GM21717 (cell line): ENCODE results near the gene TYSND1.
A peak's percentile ranks its signal among the peaks of the same experiment; 100 is the strongest.
"Not testable (repeated sequence)": the region's sequence is repeated elsewhere in the genome, so short reads cannot be mapped to it uniquely, and the experiment has no call there.

Experiments used
- ATAC-seq: cut with Tn5 transposase; IDR thresholded peaks from one replicate; pipeline ENCODE4 v1.9.1; 2021; ENCODE audit warnings: mild to moderate bottlenecking, moderate library complexity; ENCODE audit not compliant: unreplicated experiment

TYSND1 gene

DNA sequence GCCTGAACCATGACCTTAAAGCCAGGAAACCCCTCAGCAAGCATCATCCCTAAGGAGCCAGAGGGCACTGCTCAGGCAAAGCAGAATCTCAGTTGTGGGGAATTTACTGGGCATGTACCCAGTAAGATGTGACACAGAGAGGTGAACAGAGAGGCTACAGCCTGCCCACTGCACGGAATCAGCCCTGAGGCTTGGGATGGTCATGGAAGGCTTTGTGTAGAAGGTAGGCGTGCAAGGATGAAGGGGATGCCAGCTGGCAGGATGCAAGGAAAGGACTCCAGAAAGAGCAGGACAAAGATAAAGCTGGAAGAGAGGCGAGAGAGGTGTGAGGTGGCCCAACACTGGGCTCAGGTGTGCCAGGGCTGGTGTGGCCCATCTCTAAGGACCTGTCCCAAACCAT lies 11.5 kb downstream of the TYSND1 start:
- ATAC-seq: no peak

DNA sequence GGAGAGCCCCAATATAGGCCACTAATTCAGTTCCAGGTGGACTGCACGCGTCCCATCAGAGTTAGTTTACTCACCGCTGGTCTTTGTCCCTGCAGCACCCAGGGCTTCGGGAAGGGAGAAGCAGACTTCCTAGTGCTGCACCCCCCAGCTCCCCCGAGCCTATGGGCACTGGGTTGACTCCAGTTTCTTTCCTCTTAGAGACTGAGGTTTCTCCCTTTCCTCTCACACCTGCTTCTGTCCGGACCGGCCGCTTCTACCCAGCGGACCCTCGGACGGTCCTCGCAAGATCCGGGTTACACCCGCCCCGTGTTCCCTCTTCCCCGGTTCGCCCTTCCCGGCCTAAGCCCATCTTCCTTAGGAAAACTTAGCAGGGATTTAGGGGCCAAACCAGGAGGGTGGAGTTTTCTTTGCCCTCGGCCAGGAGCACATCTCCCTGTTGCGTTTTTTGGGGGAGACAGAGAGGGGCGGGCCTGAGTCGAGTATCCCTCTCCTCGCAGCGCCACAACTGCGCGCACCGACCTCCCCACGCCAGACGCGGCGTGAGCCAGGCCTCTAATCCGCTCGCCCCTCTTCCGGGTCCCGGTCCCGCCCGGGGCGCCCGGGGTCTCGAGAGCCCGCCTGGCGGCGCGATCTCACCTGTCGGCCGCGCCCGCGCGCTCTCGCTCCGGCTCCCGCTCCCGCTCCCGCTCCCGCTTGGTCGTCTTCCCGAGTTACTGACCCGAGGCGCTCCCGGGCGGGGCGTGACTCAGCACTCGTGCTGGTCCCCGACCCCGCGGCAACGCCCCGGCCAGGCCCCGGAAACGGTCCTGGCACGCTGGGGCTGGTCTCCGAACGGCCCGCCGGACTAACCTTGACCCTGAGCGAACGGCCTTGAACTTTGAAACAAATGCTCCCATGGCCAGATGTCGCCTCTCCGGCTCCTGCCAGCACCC lies 14.1 kb downstream of the TYSND1 start, which contains the start of gene AIFM2:
Gene AIFM2, minus strand, starts transcription at position 728 of the 932 bp plus-strand sequence. CDS start 8,741 bp downstream, outside the sequence.
- ATAC-seq: peak; percentile 75

DNA sequence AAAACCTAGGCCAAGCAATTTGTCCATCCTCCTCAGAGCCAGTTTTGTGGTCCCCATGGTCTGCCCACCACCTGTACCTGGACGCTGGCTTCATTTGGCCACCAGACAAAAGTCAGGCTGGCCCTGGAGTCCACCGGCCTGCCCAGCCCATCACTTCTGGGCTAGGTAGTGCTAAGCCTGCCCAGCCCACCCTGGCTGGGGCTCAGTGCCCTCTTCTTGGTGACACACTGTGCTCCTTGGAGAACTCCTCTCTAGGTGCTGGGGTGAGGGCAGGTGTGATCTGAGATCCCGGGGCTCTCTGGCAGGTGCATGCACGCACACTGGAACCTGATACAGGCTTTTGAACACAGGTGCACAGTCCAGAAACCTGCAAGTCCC lies 15.0 kb downstream of the TYSND1 start:
- ATAC-seq: no peak

DNA sequence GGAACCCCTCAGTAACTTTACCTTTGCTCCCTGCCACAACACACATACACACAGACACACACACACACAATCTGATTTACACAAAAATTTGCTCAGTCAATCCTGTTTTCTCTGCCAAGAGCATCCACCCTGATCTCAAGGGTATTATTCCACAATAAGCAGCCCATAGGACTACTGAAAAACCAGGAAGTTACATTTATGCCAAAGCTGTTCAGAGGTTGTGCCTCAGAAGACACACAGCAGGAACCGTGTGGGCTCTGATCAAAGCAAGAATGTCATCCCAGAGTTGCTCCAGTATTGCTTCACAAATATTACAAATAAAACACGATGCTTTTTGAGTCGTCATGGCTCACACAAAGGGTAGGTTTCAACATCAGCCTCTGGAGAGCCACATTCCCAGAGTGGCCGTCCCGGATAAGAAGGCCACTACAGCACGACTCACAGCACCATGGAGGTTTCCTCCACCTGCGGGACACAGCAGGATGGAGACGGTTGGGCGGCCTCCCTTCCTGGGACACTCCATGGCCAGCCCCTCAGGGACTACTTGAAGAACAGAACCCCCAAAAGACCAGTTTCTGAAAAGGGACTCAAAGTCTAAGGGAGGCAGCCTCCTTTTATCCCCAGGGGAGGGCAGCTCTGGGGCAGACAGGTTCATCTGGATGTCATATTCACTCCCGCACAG lies 15.5 kb downstream of the TYSND1 start:
- ATAC-seq: no peak

DNA sequence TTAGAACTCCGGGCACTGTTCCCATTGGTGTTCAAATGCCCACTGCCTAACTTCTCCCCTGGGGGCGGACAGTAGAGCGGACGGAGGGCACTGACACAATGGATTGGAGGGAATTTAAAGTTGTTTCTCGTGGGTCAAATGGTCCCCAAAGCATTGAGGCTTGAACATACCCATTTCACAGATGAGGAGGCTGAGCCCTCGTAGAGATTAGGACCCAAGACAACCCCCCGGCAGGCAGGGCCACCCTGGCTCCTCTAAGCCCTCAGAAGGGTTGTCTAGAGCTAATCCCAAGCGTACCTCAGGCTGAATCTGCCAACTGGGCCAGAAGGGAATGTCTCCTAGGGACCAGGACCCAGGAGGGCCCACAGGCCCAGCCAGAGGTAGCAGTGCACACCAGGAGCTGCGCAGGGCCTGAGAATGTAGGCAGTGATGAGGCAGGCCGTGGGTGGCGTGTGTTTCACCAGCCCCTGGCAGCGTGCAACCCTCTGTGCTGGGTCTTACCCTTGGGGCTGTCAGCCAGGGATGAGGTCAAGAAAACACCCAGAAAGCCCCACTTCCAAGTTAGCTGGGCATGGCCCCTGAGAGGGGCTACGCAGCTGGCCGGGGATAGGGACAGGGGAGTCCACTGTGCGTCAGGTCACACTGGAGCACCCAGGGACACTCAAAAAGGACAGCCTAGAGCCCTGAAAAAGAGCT lies 19.7 kb downstream of the TYSND1 start:
- ATAC-seq: no peak

DNA sequence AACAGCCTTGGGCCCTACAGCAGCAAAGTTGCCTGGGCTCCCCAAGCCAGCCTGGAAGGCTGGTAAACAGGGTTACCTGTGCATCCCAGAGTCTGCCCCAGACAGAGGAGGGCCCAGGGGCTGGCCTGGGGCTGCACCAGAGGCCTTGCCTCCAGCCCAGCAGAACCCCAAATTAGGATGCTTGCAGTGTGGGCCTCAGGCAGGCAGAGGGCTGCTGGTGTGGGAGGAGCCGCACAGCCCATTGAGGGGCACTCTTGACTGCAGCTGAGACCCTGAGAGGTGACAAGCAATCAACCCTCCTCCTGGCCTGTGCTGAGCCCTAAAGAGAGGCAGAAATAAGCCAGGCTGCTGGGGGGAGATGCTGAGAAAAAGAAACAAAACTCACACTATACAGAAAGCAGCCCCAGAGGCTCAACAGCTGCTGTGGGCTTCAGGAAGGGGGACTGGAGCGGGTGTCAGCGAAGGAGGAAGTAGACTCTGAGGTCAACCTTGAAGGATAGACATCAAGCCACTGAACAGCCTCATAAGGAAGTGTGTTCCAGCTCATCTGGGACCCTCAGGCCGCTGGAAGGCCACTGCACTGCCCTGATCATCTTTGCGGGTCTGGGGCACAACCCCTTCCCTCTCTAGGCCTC lies 20.5 kb downstream of the TYSND1 start:
- no peak for ATAC-seq

DNA sequence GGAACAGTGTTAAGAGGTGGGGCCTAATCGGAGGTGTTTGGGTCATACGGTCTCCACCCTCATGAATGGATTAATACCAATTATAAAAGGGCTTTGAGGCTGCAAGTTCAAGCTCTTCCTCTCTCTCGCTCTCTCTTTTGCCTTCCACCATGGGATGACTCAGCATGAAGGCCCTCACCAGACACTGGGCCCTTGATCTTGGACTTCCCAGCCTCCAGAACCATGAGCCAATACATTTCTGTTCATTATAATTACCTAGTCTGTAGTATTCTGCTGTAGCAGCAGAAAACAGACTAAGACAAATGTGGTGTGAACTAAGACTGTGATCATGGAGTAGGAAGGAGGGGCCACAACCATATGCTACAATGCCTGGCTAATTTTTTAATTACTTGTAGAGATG lies 21.6 kb downstream of the TYSND1 start:
- ATAC-seq: no peak

DNA sequence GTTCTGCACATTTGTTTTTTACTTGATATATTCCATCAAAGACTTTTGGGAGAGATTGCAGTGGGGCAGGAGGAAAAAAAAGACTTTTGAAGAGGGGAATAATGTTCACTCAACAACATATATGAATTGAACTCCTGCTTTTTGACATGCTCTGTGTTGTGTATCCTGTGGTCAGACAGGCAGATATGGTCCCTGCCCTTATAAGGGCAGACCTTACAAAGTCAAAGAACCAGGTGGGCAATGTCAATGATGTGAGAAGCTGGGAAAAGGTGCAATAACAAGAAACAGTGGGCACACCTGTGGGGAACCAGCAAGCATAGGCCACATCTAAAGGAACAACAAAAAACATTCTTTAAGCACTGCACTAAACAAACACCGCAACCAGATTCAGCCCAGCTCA lies 22.1 kb downstream of the TYSND1 start:
- ATAC-seq: no peak

DNA sequence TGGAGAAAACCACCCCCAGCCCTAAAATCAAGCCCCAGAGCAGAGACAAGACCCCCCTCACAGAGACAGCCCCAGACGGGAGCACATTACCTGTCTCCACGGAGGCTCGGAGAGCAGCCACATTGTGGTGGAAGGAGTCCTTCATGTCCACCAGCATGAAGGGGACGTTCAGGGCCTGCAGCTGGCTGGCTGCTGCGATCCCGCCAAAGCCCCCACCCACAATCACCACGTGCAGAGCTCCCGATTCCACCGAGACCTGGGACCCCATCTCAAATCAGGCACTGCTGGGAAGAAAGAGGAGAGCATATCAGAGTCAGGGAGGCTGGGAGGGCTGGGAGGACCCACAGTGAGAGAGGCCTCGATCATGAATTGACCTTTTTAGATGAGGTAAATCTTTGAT lies 22.7 kb downstream of the TYSND1 start:
- ATAC-seq: no peak

DNA sequence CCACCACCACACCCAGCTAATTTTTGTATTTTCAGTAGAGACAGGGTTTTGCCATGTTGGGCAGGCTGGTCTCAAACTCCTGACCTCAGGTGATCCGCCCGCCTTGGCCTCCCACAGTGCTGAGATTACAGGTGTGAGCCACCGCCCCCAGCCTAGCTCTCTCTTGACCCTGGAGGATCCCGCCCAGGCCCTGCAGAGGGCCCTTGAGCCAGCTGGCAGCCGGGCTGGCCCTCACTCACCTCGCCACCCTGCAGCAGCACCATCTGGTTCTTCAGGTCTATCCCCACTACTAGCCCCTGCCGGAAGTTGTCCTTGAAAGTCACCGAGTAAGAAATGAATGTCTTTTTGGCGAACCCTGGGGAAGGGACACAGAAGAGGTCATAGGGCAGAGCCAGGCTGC lies 23.3 kb downstream of the TYSND1 start:
- not testable (repeated sequence) for ATAC-seq

DNA sequence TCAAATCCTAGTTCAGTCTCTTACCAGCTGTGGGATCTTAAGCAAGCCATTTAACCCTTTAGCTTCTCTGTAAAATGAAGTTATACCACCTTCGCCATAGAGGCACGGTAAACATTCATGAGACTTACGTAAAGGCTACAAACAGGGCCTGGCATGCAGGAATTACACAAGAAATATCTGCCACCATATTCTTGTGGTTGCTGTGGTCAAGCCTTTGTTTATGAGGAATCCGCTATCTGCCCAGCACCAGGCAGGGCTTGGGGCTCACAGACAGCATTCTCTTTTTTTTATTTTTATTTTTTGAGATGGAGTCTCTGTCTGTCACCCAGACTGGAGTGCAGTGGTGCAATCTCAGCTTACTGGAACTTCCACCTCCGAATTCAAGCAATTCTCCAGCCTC lies 23.8 kb downstream of the TYSND1 start:
- ATAC-seq: no peak

DNA sequence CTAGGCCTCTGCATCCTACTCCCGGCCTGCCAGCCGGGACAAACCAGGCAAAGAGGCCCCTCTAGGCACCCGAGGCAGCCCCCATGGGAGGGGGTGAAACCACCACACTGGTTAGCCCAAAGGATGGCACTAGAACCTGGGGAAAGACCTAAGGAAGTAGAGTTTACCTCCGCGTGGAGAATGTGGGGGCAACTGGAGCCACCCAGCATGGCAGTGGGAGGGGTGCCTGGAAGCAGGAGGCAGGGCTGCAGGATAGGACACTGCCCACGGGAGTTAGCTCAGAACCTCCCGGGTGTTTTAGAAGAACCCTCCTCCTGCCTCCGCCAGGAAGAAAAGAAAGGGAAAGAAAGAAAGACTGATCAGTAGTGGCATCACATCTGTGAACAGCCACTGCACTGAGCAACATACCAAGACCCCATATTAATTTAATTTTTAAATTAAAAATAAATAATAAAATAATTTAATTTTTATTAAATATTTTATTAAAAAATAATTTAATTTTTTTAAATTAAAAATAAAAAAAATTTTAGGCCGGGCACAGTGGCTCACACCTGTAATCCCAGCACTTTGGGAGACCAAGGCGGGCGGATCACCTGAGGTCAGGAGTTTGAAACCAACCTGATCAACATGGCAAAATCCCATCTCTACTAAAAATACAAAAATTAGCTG lies 25.1 kb downstream of the TYSND1 start:
- ATAC-seq: no peak

DNA sequence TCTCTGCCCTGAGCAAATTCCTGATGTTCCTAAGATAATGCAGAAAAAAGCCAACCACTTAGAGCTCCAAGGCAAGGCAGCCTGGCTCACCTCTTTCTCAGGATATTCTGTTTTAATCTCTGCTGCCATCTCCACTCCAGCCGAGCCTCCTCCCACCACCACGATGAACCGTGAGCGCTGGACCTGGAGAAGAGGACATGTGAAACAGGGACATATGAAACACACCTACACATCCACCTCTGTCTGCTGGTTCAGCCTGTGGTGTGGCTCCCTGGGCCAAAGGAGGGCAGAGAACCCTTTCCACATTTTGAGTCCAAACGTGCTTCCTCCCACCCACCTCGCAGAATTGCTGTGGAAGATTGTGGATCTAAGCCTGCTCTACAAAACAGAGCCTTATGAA lies 26.1 kb downstream of the TYSND1 start:
- no peak for ATAC-seq

DNA sequence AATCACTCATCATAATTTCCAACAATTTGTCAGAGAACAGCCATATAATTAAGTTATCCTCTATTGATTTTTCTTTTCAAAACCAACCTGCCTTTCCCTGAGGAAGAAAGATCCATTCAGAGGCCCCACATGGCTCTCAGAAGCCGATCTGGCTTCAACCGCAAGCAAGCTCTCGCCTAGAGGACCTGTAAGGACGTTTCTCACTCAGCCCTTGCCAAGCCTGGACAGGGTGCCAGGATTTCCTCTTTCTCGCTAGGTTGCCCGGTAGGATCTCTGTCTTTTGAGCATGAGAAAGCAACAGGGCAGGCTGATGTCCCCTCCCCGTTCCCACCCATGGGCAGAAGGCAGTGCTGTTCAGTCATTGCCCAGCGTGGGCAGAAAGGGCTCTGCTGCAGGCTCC lies 26.9 kb downstream of the TYSND1 start:
- ATAC-seq: no peak

DNA sequence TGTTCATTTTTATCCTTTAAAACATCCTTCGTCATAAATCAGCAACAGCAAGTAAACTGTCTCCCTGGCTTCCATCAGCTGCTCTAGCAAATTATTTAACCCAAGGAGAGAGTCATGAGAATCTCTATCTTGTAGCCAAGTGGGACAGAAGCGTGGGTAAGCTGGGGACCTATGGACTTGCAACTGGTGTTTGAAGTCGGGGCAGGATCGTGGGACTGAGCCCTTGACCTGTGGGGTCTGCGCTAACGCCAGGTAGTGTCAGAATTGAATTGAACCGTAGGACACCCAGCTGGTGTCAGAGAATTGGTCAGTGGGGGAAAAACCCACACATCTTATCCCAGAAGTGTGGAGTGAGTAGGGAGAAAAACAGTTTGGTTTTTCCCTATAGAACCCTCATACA lies 27.3 kb downstream of the TYSND1 start:
- no peak for ATAC-seq

DNA sequence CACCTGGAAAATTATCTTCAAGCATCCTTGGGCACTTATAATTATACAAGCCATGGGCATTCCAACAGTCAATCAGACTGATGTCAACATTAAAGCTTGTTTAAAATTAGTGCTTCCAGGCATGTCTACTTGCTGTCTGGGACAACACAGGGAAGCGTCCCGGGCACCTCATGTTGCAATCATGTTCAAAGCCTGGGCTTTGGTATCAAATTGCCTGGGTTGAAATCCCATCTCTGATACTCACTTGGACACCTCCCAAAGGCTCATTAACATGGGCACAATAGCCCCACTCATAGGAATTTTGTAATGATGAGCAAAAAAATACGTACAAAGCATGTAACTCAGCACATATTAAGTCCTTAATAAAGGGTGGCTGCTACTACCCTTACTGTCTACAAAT lies 28.3 kb downstream of the TYSND1 start:
- no peak for ATAC-seq

DNA sequence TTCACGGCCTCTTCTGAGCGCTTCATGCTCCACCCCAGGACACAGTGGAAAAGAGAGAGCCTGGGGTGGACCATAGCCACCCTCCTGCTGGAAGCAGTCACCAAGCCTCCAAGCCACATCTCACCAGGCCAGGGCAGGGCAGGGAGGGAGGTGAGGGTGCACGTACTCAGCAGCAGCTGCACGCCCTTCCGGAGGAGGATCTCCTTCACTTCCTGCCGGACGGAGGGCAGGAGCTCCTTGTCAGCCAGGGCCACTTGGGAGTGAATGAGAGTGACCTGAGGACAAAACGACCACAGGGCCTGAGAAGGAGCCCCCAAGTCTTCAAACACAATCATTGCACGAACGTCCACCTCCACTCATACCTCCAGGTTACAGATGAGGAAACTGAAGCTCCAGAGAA lies 28.9 kb downstream of the TYSND1 start:
- ATAC-seq: no peak

DNA sequence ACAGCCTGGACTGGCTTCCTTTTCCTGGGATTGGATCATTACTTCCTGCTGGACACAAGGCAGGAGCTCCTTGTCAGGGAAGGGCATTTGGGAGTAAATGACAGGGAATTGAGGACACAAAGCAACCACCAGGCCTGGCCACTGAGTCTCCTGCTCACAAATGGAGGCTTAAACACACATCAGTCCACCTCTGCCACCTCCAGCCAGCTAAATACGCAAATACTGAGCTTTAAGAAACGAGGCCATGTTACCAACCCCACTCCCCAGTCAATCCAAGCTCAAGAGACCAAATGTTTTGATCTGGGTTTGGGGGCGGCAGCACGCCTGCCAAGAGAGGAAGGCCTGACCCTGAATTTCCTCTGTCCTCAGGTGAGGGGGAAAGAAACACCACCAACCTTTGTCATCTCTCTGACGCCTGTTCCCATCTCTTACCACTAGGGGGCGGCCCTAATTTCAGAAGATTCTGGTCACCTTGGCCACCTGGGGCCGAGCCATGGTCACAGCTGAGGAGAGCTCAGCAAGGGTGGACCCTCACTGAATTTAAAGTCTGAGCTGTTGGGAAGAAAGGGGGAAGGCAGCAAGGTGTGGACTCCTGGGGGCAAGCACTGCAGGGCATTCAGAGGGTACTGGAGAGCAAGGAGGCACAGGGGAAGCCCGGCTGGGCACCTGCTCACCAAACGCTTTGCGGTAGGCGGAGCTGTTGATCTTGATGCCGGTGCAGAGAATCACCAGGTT lies 30.4 kb downstream of the TYSND1 start:
- no peak for ATAC-seq

DNA sequence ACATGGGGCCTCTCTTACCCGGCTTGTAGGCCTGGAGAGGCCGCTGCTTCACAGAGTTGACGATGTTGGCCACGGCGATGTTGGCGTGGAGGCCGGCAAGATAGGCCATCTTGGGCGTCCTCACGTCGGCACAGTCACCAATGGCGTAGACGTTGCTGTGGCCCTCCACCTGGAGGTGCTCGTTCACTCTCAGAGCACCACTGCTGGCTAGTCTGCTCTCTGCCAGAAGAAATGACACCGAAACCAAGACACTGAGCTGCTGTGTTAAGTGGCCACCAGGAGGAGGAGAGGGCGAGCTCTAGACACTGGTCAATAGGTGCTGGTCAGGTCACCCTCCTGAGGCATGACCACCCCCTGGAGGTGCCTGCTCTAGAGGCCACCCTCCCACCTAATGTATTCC lies 31.6 kb downstream of the TYSND1 start:
- ATAC-seq: no peak

DNA sequence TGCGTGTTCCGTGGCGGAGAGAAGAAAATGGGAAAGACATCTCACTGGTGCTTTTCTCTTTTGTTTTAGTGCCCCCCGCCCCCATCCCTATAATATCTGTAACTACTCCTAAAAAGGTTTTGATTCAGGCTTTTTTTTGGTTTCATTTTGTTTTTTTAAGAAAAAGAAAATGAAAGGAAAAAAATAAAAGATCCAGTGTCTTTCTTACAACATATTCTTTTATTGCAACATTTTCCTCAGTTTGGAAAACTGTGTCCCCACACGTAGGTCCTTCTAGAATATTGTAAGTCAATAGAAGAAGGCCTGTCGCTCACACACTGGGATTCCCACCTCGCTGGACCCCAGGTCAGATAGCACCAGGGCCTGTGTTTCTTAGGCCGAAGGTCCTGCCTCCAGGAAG lies 34.4 kb downstream of the TYSND1 start:
- ATAC-seq: no peak
